GM12891 (cell line): ENCODE data around the gene TEAD1.

Experiments
- PAX5 ChIP-seq: IDR thresholded peaks from 2 replicates; pipeline ENCODE4 v1.6.1; 2011; ENCODE audit warnings: low read length, moderate library complexity, mild to moderate bottlenecking; ENCODE audit not compliant: insufficient read depth, severe bottlenecking
- POLR2A ChIP-seq: IDR thresholded peaks from 2 replicates; pipeline ENCODE4 v1.6.1; 2011; ENCODE audit warnings: low read depth, low read length, control low read depth
- POLR2AphosphoS5 ChIP-seq: IDR thresholded peaks from 2 replicates; pipeline ENCODE4 v1.6.1; 2011; ENCODE audit warnings: low read depth, low read length, control low read depth
- POU2F2 ChIP-seq: IDR thresholded peaks from 2 replicates; pipeline ENCODE4 v1.6.1; 2011; ENCODE audit warnings: low read depth, mild to moderate bottlenecking, control low read depth, low read length, moderate library complexity
- SPI1 ChIP-seq: IDR thresholded peaks from 2 replicates; pipeline ENCODE4 v1.6.1; 2011; ENCODE audit warnings: low read depth, low read length, control low read depth
- TAF1 ChIP-seq: IDR thresholded peaks from 2 replicates; pipeline ENCODE4 v1.6.1; 2011; ENCODE audit warnings: low read depth, low read length, control low read depth

GRCh38 chr11:12949453-12949852 is 275.2 kb downstream of the TEAD1 start:
- no peak for TF ChIP-seq POLR2A
- no peak for TF ChIP-seq POLR2AphosphoS5
- no peak for TF ChIP-seq TAF1
- TF ChIP-seq SPI1: no peak
- no peak for TF ChIP-seq POU2F2
- no peak for TF ChIP-seq PAX5
